PFSK-1 (cell line): Measurements from ENCODE around the gene FARS2. TPM values are rescaled to one million over a fixed set of nuclear protein-coding genes. Genes with fewer than 3 reads are reported as not detected.

Experiments used
- FOXP2 ChIP-seq: optimal IDR thresholded peaks from 2 replicates; pipeline ENCODE3; 2011; ENCODE audit warnings: borderline replicate concordance, control low read depth, inconsistent platforms; ENCODE audit not compliant: insufficient read depth; ENCODE audit errors: extremely low read length, extremely low read depth
- POLR2AphosphoS5 ChIP-seq: IDR thresholded peaks from 2 replicates; pipeline ENCODE4 v1.6.1; 2012; ENCODE audit warnings: low read depth, mild to moderate bottlenecking, control low read depth, low read length, moderate library complexity
- SIN3A ChIP-seq: IDR thresholded peaks from 2 replicates; pipeline ENCODE4 v1.6.1; 2012; ENCODE audit warnings: mild to moderate bottlenecking, low read length, moderate library complexity, borderline replicate concordance; ENCODE audit not compliant: insufficient read depth
- TAF1 ChIP-seq: IDR thresholded peaks from 2 replicates; pipeline ENCODE4 v1.6.1; 2012; ENCODE audit warnings: low read length, control low read depth, borderline replicate concordance; ENCODE audit not compliant: insufficient read depth
- polyA plus RNA-seq: library from polyadenylated mRNA; unstranded; fragments of >200 nt; gene quantifications from one replicate; pipeline ENCODE4 v1.2.1, GENCODE V29; 2012; ENCODE audit warnings: low read depth, missing spikeins; ENCODE audit not compliant: insufficient read length
- TF ChIP-seq, protein P1 (sequence below), 2 experiments: IDR thresholded peaks; 2 replicates each; pipeline versions ENCODE4 v1.6.1 to v1.8.0; 2011 to 2012; ENCODE audit warnings: low read depth in 2 of 2, low read length in 2 of 2, control low read depth in 1 of 2, inconsistent platforms in 1 of 2, mild to moderate bottlenecking in 1 of 2, moderate library complexity in 1 of 2; ENCODE audit not compliant: insufficient read depth in 1 of 2

The FARS2 gene
- polyA plus RNA-seq = 17.0 TPM

DNA sequence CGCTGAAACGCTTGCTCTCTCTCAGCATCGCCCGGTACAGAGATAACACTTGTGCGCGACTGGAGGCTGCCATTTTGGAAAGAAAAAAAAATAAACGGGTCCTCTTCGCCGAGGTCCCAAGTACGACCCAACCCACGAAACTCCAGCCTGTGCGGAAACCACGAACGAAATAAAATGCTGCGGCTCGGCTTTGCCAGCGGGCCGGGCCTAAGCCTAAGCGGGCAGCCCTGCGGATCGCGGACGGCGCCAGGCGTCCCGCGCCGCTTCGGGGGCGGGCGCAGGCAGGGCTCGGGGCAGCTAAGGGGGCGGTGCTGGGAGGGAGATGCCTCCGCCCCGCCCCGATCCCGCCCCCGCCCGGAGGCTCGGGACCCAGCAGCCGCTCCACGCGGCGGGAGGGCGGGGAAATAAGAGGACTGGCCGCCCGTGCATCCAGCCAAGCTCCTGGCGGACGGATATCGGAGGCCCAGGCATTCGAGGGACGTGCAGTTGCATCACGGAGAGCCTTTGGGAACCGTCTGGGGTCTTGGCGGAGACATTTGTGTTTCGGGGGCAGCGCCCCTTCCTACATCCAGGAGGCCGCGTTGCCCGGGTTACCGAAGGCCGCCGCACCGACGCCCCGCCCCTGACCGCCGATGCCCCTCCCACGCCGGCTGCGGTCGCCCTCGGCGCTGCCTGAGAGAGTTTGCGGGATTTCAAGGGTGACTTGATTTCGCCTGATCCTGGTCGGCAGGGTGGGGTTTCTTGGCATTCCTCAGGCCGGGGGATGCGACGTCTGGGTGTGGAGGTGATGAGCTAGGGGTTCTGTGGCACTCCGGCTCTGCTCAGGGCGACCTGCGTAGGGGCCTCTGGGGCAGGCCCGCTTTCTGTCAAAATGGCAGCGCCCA, at the start of gene FARS2, which contains the start of gene LYRM4:
Gene FARS2 (plus strand): TSS at position 853 of the 884 bp plus-strand sequence.
Gene LYRM4 (minus strand): TSS at position 290 of the 884 bp plus-strand sequence. CDS start 217 bp downstream, at position 73.
- TF ChIP-seq FOXP2 (no peak), SIN3A (peak; percentile 89; the same call in 1 of the 2 replicates), TAF1 (no peak), POLR2AphosphoS5 (no peak; the same call in 1 of the 2 replicates)
- TF ChIP-seq, protein P1, sequence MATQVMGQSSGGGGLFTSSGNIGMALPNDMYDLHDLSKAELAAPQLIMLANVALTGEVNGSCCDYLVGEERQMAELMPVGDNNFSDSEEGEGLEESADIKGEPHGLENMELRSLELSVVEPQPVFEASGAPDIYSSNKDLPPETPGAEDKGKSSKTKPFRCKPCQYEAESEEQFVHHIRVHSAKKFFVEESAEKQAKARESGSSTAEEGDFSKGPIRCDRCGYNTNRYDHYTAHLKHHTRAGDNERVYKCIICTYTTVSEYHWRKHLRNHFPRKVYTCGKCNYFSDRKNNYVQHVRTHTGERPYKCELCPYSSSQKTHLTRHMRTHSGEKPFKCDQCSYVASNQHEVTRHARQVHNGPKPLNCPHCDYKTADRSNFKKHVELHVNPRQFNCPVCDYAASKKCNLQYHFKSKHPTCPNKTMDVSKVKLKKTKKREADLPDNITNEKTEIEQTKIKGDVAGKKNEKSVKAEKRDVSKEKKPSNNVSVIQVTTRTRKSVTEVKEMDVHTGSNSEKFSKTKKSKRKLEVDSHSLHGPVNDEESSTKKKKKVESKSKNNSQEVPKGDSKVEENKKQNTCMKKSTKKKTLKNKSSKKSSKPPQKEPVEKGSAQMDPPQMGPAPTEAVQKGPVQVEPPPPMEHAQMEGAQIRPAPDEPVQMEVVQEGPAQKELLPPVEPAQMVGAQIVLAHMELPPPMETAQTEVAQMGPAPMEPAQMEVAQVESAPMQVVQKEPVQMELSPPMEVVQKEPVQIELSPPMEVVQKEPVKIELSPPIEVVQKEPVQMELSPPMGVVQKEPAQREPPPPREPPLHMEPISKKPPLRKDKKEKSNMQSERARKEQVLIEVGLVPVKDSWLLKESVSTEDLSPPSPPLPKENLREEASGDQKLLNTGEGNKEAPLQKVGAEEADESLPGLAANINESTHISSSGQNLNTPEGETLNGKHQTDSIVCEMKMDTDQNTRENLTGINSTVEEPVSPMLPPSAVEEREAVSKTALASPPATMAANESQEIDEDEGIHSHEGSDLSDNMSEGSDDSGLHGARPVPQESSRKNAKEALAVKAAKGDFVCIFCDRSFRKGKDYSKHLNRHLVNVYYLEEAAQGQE (IDR thresholded peaks at IDR 0.05; ENCODE audit: insufficient read depth in 1 of 2, low read depth in 2 of 2, low read length in 2 of 2) = no peak

DNA sequence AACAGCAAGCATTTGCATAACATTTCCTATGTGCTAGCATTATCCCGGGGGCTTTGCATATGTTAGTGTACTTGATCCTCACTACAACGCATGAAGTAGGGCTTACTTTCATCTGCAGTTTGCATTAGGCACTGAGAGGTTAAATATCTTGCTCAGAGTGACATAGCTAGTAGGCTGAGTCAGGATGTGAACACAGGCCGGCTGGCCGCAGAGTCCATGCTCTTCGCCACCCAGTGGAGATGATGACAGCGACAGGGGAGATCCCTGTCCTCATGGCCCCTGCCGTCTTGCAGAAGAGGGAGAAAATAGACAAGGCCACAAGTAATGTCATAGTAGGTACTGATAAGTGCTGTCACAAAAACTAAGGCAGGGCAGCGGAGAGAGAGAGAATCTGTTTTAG, 47.5 kb upstream of the FARS2 start:
- TF ChIP-seq SIN3A = no peak
- TF ChIP-seq, protein P1 (IDR thresholded peaks at IDR 0.05; ENCODE audit: insufficient read depth in 1 of 2, low read depth in 2 of 2, low read length in 2 of 2) = no peak
- TF ChIP-seq FOXP2 = no peak
- no peak for TF ChIP-seq POLR2AphosphoS5
- TF ChIP-seq TAF1 = no peak

DNA sequence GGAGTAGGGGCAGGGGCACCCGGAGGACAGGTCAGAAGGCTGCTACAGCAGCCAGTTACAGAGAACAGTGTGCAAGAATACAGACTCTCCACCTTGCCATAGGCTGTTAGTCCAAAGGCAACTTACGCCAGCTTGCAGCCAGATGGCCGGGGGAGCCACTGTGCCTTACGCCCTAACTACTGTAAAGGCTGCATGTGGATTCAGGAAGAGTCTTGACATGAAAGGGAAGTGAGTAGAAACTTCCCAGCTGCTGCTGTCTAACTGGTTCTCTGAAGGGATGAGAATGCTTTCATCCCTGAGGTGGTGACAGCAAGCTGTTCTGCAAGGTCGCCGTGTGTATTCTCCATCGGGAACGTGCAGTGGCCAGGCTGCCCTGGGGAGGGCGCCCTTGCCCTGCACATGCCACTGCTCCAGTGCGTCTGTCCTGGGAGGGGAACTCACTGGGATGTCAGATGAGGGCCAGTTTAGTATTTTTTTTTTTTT, 46.7 kb upstream of the FARS2 start:
- TF ChIP-seq TAF1 (no peak), POLR2AphosphoS5 (no peak), SIN3A (no peak), FOXP2 (no peak)
- TF ChIP-seq, protein P1 (IDR thresholded peaks at IDR 0.05; ENCODE audit: insufficient read depth in 1 of 2, low read depth in 2 of 2, low read length in 2 of 2) = no peak

DNA sequence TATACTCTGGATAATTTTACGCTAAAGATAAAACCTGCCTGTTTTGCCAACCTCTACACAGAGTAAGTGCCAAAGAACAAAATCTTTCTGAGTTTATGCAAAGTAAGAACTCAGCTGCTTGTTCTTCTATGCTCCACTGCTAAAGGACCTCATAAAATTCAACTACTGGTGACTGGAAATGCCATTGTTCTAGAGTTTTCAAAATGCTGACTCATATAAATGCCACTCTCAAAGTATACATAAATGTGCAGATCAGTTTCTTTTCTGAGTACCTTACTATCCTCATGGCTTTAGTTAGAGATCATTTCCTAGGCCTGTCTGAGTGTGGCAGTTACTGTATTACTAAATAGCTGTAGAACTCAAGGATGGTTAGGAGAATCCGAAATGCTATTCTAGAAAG, 46.2 kb upstream of the FARS2 start:
- no peak for TF ChIP-seq SIN3A
- TF ChIP-seq FOXP2 = no peak
- TF ChIP-seq POLR2AphosphoS5 = no peak
- TF ChIP-seq, protein P1 (IDR thresholded peaks at IDR 0.05; ENCODE audit: insufficient read depth in 1 of 2, low read depth in 2 of 2, low read length in 2 of 2) = no peak
- TF ChIP-seq TAF1 = no peak
